Measurements from ENCODE around the gene CACNB4. TPM values are rescaled to one million over a fixed set of nuclear protein-coding genes. Genes with fewer than 3 reads are reported as not detected.
A peak's percentile ranks its signal among the peaks of the same experiment; 100 is the strongest.

The CACNB4 gene
- total RNA-seq, 1 donor from 2014 or later: 5.1 TPM

- H3K4me1 Mint-ChIP-seq (ENCODE audit: low read depth, unreplicated experiment): no peaks in the 10 kb centered on the region
- DNase-seq: no peak
Measured at GRCh38 chr2:151840216-151841046, 258.4 kb downstream of the CACNB4 start.

GRCh38 chr2:151837926-151838325, 260.9 kb downstream of the CACNB4 start:
- Mint-ChIP-seq H3K27me3 (ENCODE audit: unreplicated experiment) (no peaks in the 10 kb centered on the region), H3K9me3 (ENCODE audit: unreplicated experiment) (no peaks in the 10 kb centered on the region), H3K27ac (ENCODE audit: unreplicated experiment) (no peak overlapping the region), H3K4me3 (ENCODE audit: unreplicated experiment) (no peak overlapping the region), H3K4me1 (ENCODE audit: low read depth, unreplicated experiment) (no peaks in the 10 kb centered on the region), H3K36me3 (ENCODE audit: unreplicated experiment) (no peaks in the 10 kb centered on the region)
- DNase-seq: no peak
- no peak for TF ChIP-seq CTCF (IDR thresholded peaks at IDR 0.05; ENCODE audit: partially characterized antibody, unreplicated experiment)

More at GRCh38 chr2:151840216-151841046, 258.4 kb downstream of the CACNB4 start:
- no peaks in the 10 kb centered on the region for H3K9me3 Mint-ChIP-seq (ENCODE audit: unreplicated experiment)
- H3K4me3 Mint-ChIP-seq (ENCODE audit: unreplicated experiment): no peak overlapping the region
- H3K27me3 Mint-ChIP-seq (ENCODE audit: unreplicated experiment): no peaks in the 10 kb centered on the region
- H3K27ac Mint-ChIP-seq (ENCODE audit: unreplicated experiment): no peak overlapping the region
- no peak for TF ChIP-seq CTCF (IDR thresholded peaks at IDR 0.05; ENCODE audit: partially characterized antibody, unreplicated experiment)
- H3K36me3 Mint-ChIP-seq (ENCODE audit: unreplicated experiment): no peaks in the 10 kb centered on the region

GRCh38 chr2:151833984-151834383, 264.9 kb downstream of the CACNB4 start:
- DNase-seq: no peak
- Mint-ChIP-seq H3K36me3 (ENCODE audit: unreplicated experiment) (no peaks in the 10 kb centered on the region), H3K9me3 (ENCODE audit: unreplicated experiment) (peaks cover 1% of the 10 kb centered on the region), H3K27ac (ENCODE audit: unreplicated experiment) (no peak overlapping the region), H3K4me1 (ENCODE audit: low read depth, unreplicated experiment) (peaks cover under 1% of the 10 kb centered on the region), H3K4me3 (ENCODE audit: unreplicated experiment) (no peak overlapping the region), H3K27me3 (ENCODE audit: unreplicated experiment) (no peaks in the 10 kb centered on the region)
- no peak for TF ChIP-seq CTCF (IDR thresholded peaks at IDR 0.05; ENCODE audit: partially characterized antibody, unreplicated experiment)

GRCh38 chr2:151830961-151831360, 267.9 kb downstream of the CACNB4 start:
- Mint-ChIP-seq H3K9me3 (ENCODE audit: unreplicated experiment) (peaks cover 9% of the 10 kb centered on the region), H3K27me3 (ENCODE audit: unreplicated experiment) (peaks cover 5% of the 10 kb centered on the region), H3K4me3 (ENCODE audit: unreplicated experiment) (no peak overlapping the region), H3K4me1 (ENCODE audit: low read depth, unreplicated experiment) (peaks cover 16% of the 10 kb centered on the region), H3K36me3 (ENCODE audit: unreplicated experiment) (no peaks in the 10 kb centered on the region), H3K27ac (ENCODE audit: unreplicated experiment) (no peak overlapping the region)
- TF ChIP-seq CTCF (IDR thresholded peaks at IDR 0.05; ENCODE audit: partially characterized antibody, unreplicated experiment): no peak
- no peak for DNase-seq

GRCh38 chr2:151828890-151829324, 269.9 kb downstream of the CACNB4 start:
- H3K9me3 Mint-ChIP-seq (ENCODE audit: unreplicated experiment): peaks cover 9% of the 10 kb centered on the region
- peaks cover 5% of the 10 kb centered on the region for H3K27me3 Mint-ChIP-seq (ENCODE audit: unreplicated experiment)
- H3K27ac Mint-ChIP-seq (ENCODE audit: unreplicated experiment): peak overlapping the region; percentile 83
- peaks cover 16% of the 10 kb centered on the region for H3K4me1 Mint-ChIP-seq (ENCODE audit: low read depth, unreplicated experiment)
- no peak for TF ChIP-seq CTCF (IDR thresholded peaks at IDR 0.05; ENCODE audit: partially characterized antibody, unreplicated experiment)
- DNase-seq: no peak
- no peaks in the 10 kb centered on the region for H3K36me3 Mint-ChIP-seq (ENCODE audit: unreplicated experiment)
- H3K4me3 Mint-ChIP-seq (ENCODE audit: unreplicated experiment): peak overlapping the region; percentile 91
